Uterus (tissue), 4 donors: ENCODE measurements around the gene WDR33. TPM values are rescaled to one million over a fixed set of nuclear protein-coding genes. Genes with fewer than 3 reads are reported as not detected.

Source experiments
- DNase-seq, 2 donors: peaks; one replicate each; pipeline ENCODE4 v3.0.0-alpha.2; 2019 to 2020
- H3K27ac ChIP-seq, 2 donors: fragments of 200-600 bp; sonication (generic); 1 replicate in 1 of 2; 2 replicates in 1 of 2; pipeline ENCODE4 v1.5.1; 2016 to 2018
- H3K27me3 ChIP-seq, 2 donors: fragments of 200-600 bp; sonication (generic); one replicate each; pipeline ENCODE4 v1.5.1; 2018 to 2019; ENCODE audit warnings: control low read depth in 1 of 2
- H3K36me3 ChIP-seq, 2 donors: fragments of 200-600 bp; sonication (generic); one replicate each; pipeline ENCODE4 v1.5.1; 2019; ENCODE audit warnings: control low read depth in 1 of 2
- H3K4me1 ChIP-seq, 2 donors: fragments of 200-600 bp; sonication (generic); one replicate each; pipeline ENCODE4 v1.5.1; 2018 to 2019; ENCODE audit warnings: control low read depth in 1 of 2
- H3K4me3 ChIP-seq, 2 donors: fragments of 200-600 bp; sonication (generic); 1 replicate in 1 of 2; 2 replicates in 1 of 2; pipeline ENCODE4 v1.5.1; 2018 to 2019; ENCODE audit warnings: mild to moderate bottlenecking in 1 of 2
- H3K9me3 ChIP-seq, 2 donors: fragments of 200-600 bp; sonication (generic); one replicate each; pipeline ENCODE4 v1.5.1; 2019; ENCODE audit warnings: control low read depth in 1 of 2
- POLR2A ChIP-seq, 2 donors: fragments of 450-650 bp; IDR thresholded peaks; one replicate each; pipeline ENCODE4 v1.6.1; 2016; ENCODE audit warnings: antibody characterized with exemption in 2 of 2, mild to moderate bottlenecking in 1 of 2, moderate library complexity in 1 of 2
- intact Hi-C: fragments of 100-400 bp; cut with DNase I; formaldehyde crosslinking; loops from one replicate; pipeline ENCODE4 v1.15.1; 2023; ENCODE audit warnings: low total_unique reads
- small RNA-seq: library from RNA; depleted of rRNA; stranded (forward); fragments of <200 nt; gene quantifications from one replicate; pipeline ENCODE3, GENCODE V24; 2016
- total RNA-seq, 4 donors: library from RNA; depleted of rRNA in 3 of 4; stranded (reverse); fragments of >200 nt in 3 of 4; gene quantifications; one replicate each; pipeline versions ENCODE4 v1.1.0 to v1.2.4, GENCODE V29; 2014 to 2023
- TF ChIP-seq, protein P1 (sequence below), 4 experiments: fragments of 200-600 bp in 2 of 4; fragments of 450-650 bp in 2 of 4; sonication (generic) in 2 of 4; IDR thresholded peaks; one replicate each; pipeline ENCODE4 v1.5.1; 2016 to 2019; ENCODE audit warnings: antibody characterized with exemption in 4 of 4, mild to moderate bottlenecking in 2 of 4, moderate library complexity in 1 of 4
- donor health status: DM: yes; HTN: yes; CAD: no.

WDR33 gene
- total RNA-seq, 4 donors from 2014 or later, result 27.4 to 98.2 (median 59.7) TPM

DNA sequence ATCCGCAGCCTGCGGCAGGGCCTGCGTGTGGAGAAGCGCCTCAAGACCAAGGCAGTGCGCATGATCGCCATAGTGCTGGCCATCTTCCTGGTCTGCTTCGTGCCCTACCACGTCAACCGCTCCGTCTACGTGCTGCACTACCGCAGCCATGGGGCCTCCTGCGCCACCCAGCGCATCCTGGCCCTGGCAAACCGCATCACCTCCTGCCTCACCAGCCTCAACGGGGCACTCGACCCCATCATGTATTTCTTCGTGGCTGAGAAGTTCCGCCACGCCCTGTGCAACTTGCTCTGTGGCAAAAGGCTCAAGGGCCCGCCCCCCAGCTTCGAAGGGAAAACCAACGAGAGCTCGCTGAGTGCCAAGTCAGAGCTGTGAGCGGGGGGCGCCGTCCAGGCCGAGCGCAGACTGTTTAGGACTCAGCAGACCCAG lies 159.6 kb downstream of the WDR33 start:
- Histone ChIP-seq H3K27me3 (no peaks in the 10 kb centered on the region), H3K27ac (peak overlapping the region; percentile 17 to 20), H3K4me3 (no peak overlapping the region), H3K4me1 (peaks cover 0 to 24% of the 10 kb centered on the region in 2 donors), H3K9me3 (no peaks in the 10 kb centered on the region), H3K36me3 (no peaks in the 10 kb centered on the region)
- intact Hi-C loops, result no loop called here
- no peak for TF ChIP-seq POLR2A (IDR thresholded peaks at IDR 0.05)
- TF ChIP-seq, protein P1, sequence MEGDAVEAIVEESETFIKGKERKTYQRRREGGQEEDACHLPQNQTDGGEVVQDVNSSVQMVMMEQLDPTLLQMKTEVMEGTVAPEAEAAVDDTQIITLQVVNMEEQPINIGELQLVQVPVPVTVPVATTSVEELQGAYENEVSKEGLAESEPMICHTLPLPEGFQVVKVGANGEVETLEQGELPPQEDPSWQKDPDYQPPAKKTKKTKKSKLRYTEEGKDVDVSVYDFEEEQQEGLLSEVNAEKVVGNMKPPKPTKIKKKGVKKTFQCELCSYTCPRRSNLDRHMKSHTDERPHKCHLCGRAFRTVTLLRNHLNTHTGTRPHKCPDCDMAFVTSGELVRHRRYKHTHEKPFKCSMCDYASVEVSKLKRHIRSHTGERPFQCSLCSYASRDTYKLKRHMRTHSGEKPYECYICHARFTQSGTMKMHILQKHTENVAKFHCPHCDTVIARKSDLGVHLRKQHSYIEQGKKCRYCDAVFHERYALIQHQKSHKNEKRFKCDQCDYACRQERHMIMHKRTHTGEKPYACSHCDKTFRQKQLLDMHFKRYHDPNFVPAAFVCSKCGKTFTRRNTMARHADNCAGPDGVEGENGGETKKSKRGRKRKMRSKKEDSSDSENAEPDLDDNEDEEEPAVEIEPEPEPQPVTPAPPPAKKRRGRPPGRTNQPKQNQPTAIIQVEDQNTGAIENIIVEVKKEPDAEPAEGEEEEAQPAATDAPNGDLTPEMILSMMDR (IDR thresholded peaks at IDR 0.05), result no peak
- DNase-seq, result no peak

Small RNA genes within 50 kb of the gene (small RNA-seq; reads per million reads assigned to genes)
- not detected for gene RF00017
- gene RF00019, result not detected
- gene RNU6-395P, result not detected
- 2.1 reads per million, percentile 76 among the genes with 10 or more reads in this experiment for gene RNY4P7

Other genes starting within 250 kb of the WDR33 start
- under 1 TPM in 1 of 4 donors, not detected in 3; 0.41 TPM for gene GPR17, start 165.0 kb downstream of the WDR33 start, total RNA-seq
- gene LIMS2, start 135.6 kb downstream of the WDR33 start, total RNA-seq, result 100 to 1,000 TPM in 1 of 4 donors, 10 to 100 TPM in 3; 15.8 to 298 (median 66.2) TPM
- gene SFT2D3, start 109.7 kb downstream of the WDR33 start, total RNA-seq, result 10 to 100 TPM in 2 of 4 donors, 1 to 10 TPM in 2; 5.9 to 27.2 (median 11.1) TPM
- 10 to 100 TPM in 2 of 4 donors, 1 to 10 TPM in 2; 3.3 to 38.5 (median 15.5) TPM for gene POLR2D, start 47.0 kb upstream of the WDR33 start, total RNA-seq
- 10 to 100 TPM in 2 of 4 donors, 1 to 10 TPM in 2; 5.4 to 20.4 (median 13.7) TPM for gene AMMECR1L, start 74.8 kb upstream of the WDR33 start, total RNA-seq
- 10 to 100 TPM in 1 of 4 donors, 1 to 10 TPM in 3; 3.6 to 47.0 (median 5.9) TPM for gene SAP130, start 216.9 kb upstream of the WDR33 start, total RNA-seq